ENCODE measurements around the gene CCDC183.

The CCDC183 gene

GRCh38 chr9:136851941-136852663 is 56.0 kb downstream of the CCDC183 start, which contains the start of gene MAMDC4:
MAMDC4 (plus strand) TSS chr9:136852346; CDS start chr9:136852417, 71 bp downstream.
- Histone ChIP-seq H4K8ac (ENCODE audit: low read length) (peak within 1 kb of the TSS; percentile 55), H3K4ac (ENCODE audit: low read depth in 1 of 2, low read length in 2 of 2) (no peak within 1 kb of the TSS), H3K23ac (ENCODE audit: low read length in 2 of 2) (no peak within 1 kb of the TSS), H2BK120ac (ENCODE audit: low read depth, low read length) (no peak within 1 kb of the TSS), H3K18ac (ENCODE audit: low read depth in 1 of 2, low read length in 2 of 2) (peak within 1 kb of the TSS in 1 of 2 experiments; percentile 30), H3K9me3 (ENCODE audit: control insufficient read depth, low read length) (no peaks in the 10 kb centered on the region), H3K9ac (ENCODE audit: low read length) (no peak within 1 kb of the TSS), H2AK5ac (ENCODE audit: low read length, severe bottlenecking) (peak within 1 kb of the TSS; percentile 30), H3K4me2 (ENCODE audit: low read length, poor library complexity, severe bottlenecking) (no peak within 1 kb of the TSS), H3K4me1 (ENCODE audit: control insufficient read depth, insufficient read depth, low read depth, low read length) (peaks cover 62% of the 10 kb centered on the region), H3K4me3 (ENCODE audit: insufficient read depth in 1 of 2, low read depth in 1 of 2, low read length in 2 of 2) (no peak within 1 kb of the TSS), H3K27ac (ENCODE audit: low read length, poor library complexity, severe bottlenecking) (no peak within 1 kb of the TSS), H2BK15ac (ENCODE audit: low read depth, poor library complexity, severe bottlenecking) (peak within 1 kb of the TSS; percentile 4), H3K36me3 (ENCODE audit: control insufficient read depth in 1 of 2, insufficient read depth in 2 of 2, low read depth in 1 of 2, low read length in 2 of 2) (peaks cover 0 to 54% of the 10 kb centered on the region in 2 experiments), H3K27me3 (ENCODE audit: control insufficient read depth in 1 of 2, insufficient read depth in 1 of 2, low read length in 2 of 2) (peaks cover 0 to under 1% of the 10 kb centered on the region in 2 experiments), H3K14ac (ENCODE audit: low read length in 2 of 2) (no peak within 1 kb of the TSS), H2BK12ac (ENCODE audit: low read length in 2 of 2) (peak within 1 kb of the TSS in 1 of 2 experiments; percentile 15), H4K91ac (ENCODE audit: low read length) (no peak within 1 kb of the TSS), H2AFZ (ENCODE audit: low read depth, low read length) (no peak within 1 kb of the TSS), H2BK5ac (ENCODE audit: low read depth, low read length, poor library complexity, severe bottlenecking) (no peak within 1 kb of the TSS), H3K79me1 (replicated peaks; ENCODE audit: low read length, poor library complexity, severe bottlenecking) (peaks cover 22% of the 10 kb centered on the region)
- DNase-seq, result no peak
- WGBS, result 93% methylated on average over 23 of the region's 23 CpGs

GRCh38 chr9:136852664-136853595 is 56.8 kb downstream of the CCDC183 start:
- Histone ChIP-seq H2BK12ac (ENCODE audit: low read length in 2 of 2) (no peak overlapping the region), H3K9ac (ENCODE audit: low read length) (no peak overlapping the region), H2AFZ (ENCODE audit: low read depth, low read length) (no peak overlapping the region), H3K18ac (ENCODE audit: low read depth in 1 of 2, low read length in 2 of 2) (peak overlapping the region in 1 of 2 experiments; percentile 30), H3K9me3 (ENCODE audit: control insufficient read depth, low read length) (no peaks in the 10 kb centered on the region), H3K4me1 (ENCODE audit: control insufficient read depth, insufficient read depth, low read depth, low read length) (peaks cover 62% of the 10 kb centered on the region), H3K79me1 (replicated peaks; ENCODE audit: low read length, poor library complexity, severe bottlenecking) (peaks cover 23% of the 10 kb centered on the region), H3K36me3 (ENCODE audit: control insufficient read depth in 1 of 2, insufficient read depth in 2 of 2, low read depth in 1 of 2, low read length in 2 of 2) (peaks cover 0 to 61% of the 10 kb centered on the region in 2 experiments), H3K14ac (ENCODE audit: low read length in 2 of 2) (no peak overlapping the region), H3K4ac (ENCODE audit: low read depth in 1 of 2, low read length in 2 of 2) (no peak overlapping the region), H3K27me3 (ENCODE audit: control insufficient read depth in 1 of 2, insufficient read depth in 1 of 2, low read length in 2 of 2) (no peaks in the 10 kb centered on the region), H2BK5ac (ENCODE audit: low read depth, low read length, poor library complexity, severe bottlenecking) (no peak overlapping the region), H2AK5ac (ENCODE audit: low read length, severe bottlenecking) (no peak overlapping the region), H3K4me3 (ENCODE audit: insufficient read depth in 1 of 2, low read depth in 1 of 2, low read length in 2 of 2) (no peak overlapping the region), H2BK120ac (ENCODE audit: low read depth, low read length) (no peak overlapping the region), H3K27ac (ENCODE audit: low read length, poor library complexity, severe bottlenecking) (no peak overlapping the region), H4K8ac (ENCODE audit: low read length) (peak overlapping the region; percentile 19), H3K23ac (ENCODE audit: low read length in 2 of 2) (no peak overlapping the region), H3K4me2 (ENCODE audit: low read length, poor library complexity, severe bottlenecking) (no peak overlapping the region), H4K91ac (ENCODE audit: low read length) (no peak overlapping the region), H2BK15ac (ENCODE audit: low read depth, poor library complexity, severe bottlenecking) (no peak overlapping the region)
- DNase-seq, result no peak
- WGBS, result 93% methylated on average over 29 of the region's 29 CpGs

GRCh38 chr9:136853596-136854112 is 57.5 kb downstream of the CCDC183 start:
- H3K27ac ChIP-seq (ENCODE audit: low read length, poor library complexity, severe bottlenecking), result no peak overlapping the region
- H3K4me1 ChIP-seq (ENCODE audit: control insufficient read depth, insufficient read depth, low read depth, low read length), result peaks cover 67% of the 10 kb centered on the region
- no peak overlapping the region for H3K4me2 ChIP-seq (ENCODE audit: low read length, poor library complexity, severe bottlenecking)

More at GRCh38 chr9:136853596-136854112, 57.5 kb downstream of the CCDC183 start:
- no peak for DNase-seq
- no peak overlapping the region for H2AK5ac ChIP-seq (ENCODE audit: low read length, severe bottlenecking)
- WGBS, result 90% methylated on average over 18 of the region's 18 CpGs
- H3K4ac ChIP-seq (ENCODE audit: low read depth in 1 of 2, low read length in 2 of 2), result no peak overlapping the region
- no peaks in the 10 kb centered on the region for H3K27me3 ChIP-seq (ENCODE audit: control insufficient read depth in 1 of 2, insufficient read depth in 1 of 2, low read length in 2 of 2)
- H3K14ac ChIP-seq (ENCODE audit: low read length in 2 of 2), result no peak overlapping the region
- H3K23ac ChIP-seq (ENCODE audit: low read length in 2 of 2), result no peak overlapping the region
- H3K9ac ChIP-seq (ENCODE audit: low read length), result no peak overlapping the region
- H3K4me3 ChIP-seq (ENCODE audit: insufficient read depth in 1 of 2, low read depth in 1 of 2, low read length in 2 of 2), result no peak overlapping the region
- no peak overlapping the region for H2BK120ac ChIP-seq (ENCODE audit: low read depth, low read length)
- no peak overlapping the region for H2BK5ac ChIP-seq (ENCODE audit: low read depth, low read length, poor library complexity, severe bottlenecking)
- H3K36me3 ChIP-seq (ENCODE audit: control insufficient read depth in 1 of 2, insufficient read depth in 2 of 2, low read depth in 1 of 2, low read length in 2 of 2), result peaks cover 0 to 68% of the 10 kb centered on the region in 2 experiments
- peaks cover 22% of the 10 kb centered on the region for H3K79me1 ChIP-seq (replicated peaks; ENCODE audit: low read length, poor library complexity, severe bottlenecking)
- H3K9me3 ChIP-seq (ENCODE audit: control insufficient read depth, low read length), result no peaks in the 10 kb centered on the region
- H2AFZ ChIP-seq (ENCODE audit: low read depth, low read length), result no peak overlapping the region
- H4K91ac ChIP-seq (ENCODE audit: low read length), result no peak overlapping the region
- no peak overlapping the region for H2BK12ac ChIP-seq (ENCODE audit: low read length in 2 of 2)
- H2BK15ac ChIP-seq (ENCODE audit: low read depth, poor library complexity, severe bottlenecking), result no peak overlapping the region
- H4K8ac ChIP-seq (ENCODE audit: low read length), result peak overlapping the region; percentile 56
- H3K18ac ChIP-seq (ENCODE audit: low read depth in 1 of 2, low read length in 2 of 2), result no peak overlapping the region
